SU-DHL-6 (cell line): ENCODE measurements around the gene POMGNT2.

ENCODE experiments used
- CTCF ChIP-seq: fragments of 200-600 bp; sonication (generic); IDR thresholded peaks from one replicate; pipeline ENCODE4 v1.5.1; 2017; ENCODE audit warnings: antibody characterized with exemption, mild to moderate bottlenecking, low read length, moderate library complexity; ENCODE audit not compliant: insufficient read depth, poor library complexity, severe bottlenecking
- EZH2phosphoT487 ChIP-seq: fragments of 200-600 bp; sonication (generic), shearing (Covaris generic); conservative IDR thresholded peaks from 2 replicates; pipeline ENCODE4 v1.6.1; 2018; ENCODE audit warnings: mild to moderate bottlenecking, antibody characterized with exemption, low read length, moderate library complexity, mixed read lengths

DNA sequence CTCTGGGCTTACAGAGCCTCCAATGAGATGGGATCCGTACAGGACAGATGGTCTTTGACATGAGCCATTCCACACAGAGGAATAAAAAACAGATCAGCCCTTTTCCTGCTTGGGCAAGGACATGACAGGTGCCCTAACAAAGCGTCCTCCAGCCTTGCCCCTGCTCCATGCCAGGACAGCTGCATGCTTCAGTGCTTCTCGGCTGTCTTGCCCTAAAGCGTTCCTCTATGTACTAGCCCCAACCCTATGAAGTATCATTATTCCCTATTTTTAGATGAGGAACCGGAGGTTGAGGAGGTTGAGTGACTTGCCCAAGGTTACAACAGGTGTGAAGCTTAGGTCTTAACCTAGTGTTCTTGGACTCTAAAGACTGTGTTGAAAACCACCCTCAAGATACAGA is 10.5 kb downstream of the POMGNT2 start:
- TF ChIP-seq CTCF (no peak), EZH2phosphoT487 (no peak)
